OCI-LY7 (cell line): ENCODE data around the gene STK32A. TPM values are rescaled to one million over a fixed set of nuclear protein-coding genes. Genes with fewer than 3 reads are reported as not detected.

Source experiments
- BruUV-seq: library from RNA; stranded (reverse); fragments of 400-500 nt; replicated peaks from 2 replicates; lab custom pipeline; 2021; lab: Mats Ljungman, UMichigan
- CTCF ChIA-PET: fragments of 300-600 bp; sonication (Branson Sonifier 250); formaldehyde crosslinking; loops from one replicate; lab custom pipeline; 2022; ENCODE audit warnings: antibody characterized with exemption; ENCODE audit not compliant: unreplicated experiment; lab: Charles Lee
- POLR2A ChIA-PET: fragments of 300-600 bp; sonication (Branson Sonifier 250); formaldehyde crosslinking; loops from one replicate; lab custom pipeline; 2022; ENCODE audit warnings: antibody characterized with exemption; lab: Charles Lee
- DNase-seq: peaks from one replicate; pipeline ENCODE4 v3.0.0-alpha.2; 2015; ENCODE audit warnings: low spot score
- H2AFZ ChIP-seq: fragments of 200-600 bp; sonication (generic), shearing (Covaris generic); 2 replicates; pipeline ENCODE4 v1.6.1; 2014; ENCODE audit warnings: mild to moderate bottlenecking, antibody characterized with exemption, low read length, moderate library complexity
- H3K27ac ChIP-seq: fragments of 200-600 bp; sonication (generic); 2 replicates; pipeline ENCODE4 v1.5.1; 2014; ENCODE audit warnings: mixed run types, low read depth, mild to moderate bottlenecking, moderate library complexity, low read length, inconsistent platforms; ENCODE audit not compliant: poor library complexity, severe bottlenecking
- H3K36me3 ChIP-seq: fragments of 200-600 bp; sonication (generic); 2 replicates; pipeline ENCODE4 v1.6.1; 2014; ENCODE audit warnings: mild to moderate bottlenecking, antibody characterized with exemption, low read length, moderate library complexity, mixed read lengths; ENCODE audit not compliant: insufficient read depth
- H3K4me1 ChIP-seq: fragments of 200-600 bp; sonication (generic); 2 replicates; pipeline ENCODE4 v1.5.1; 2014; ENCODE audit warnings: mild to moderate bottlenecking, low read length; ENCODE audit not compliant: insufficient read depth, poor library complexity, severe bottlenecking
- H3K4me2 ChIP-seq: fragments of 200-600 bp; sonication (generic); 2 replicates; pipeline ENCODE4 v1.6.1; 2014; ENCODE audit warnings: mild to moderate bottlenecking, low read length
- H3K4me3 ChIP-seq: fragments of 200-600 bp; sonication (generic); 2 replicates; pipeline ENCODE4 v1.5.1; 2014; ENCODE audit warnings: mild to moderate bottlenecking, low read depth, low read length; ENCODE audit not compliant: poor library complexity, severe bottlenecking
- H3K79me2 ChIP-seq: fragments of 200-600 bp; sonication (generic); 2 replicates; pipeline ENCODE4 v1.6.1; 2016; ENCODE audit warnings: low read depth, mild to moderate bottlenecking, low read length, moderate library complexity, mixed read lengths; ENCODE audit not compliant: insufficient read depth
- H3K9me2 ChIP-seq: fragments of 200-600 bp; sonication (generic); 2 replicates; pipeline ENCODE4 v1.6.1; 2016; ENCODE audit warnings: mild to moderate bottlenecking, low read length, mixed read lengths; ENCODE audit not compliant: insufficient read depth
- H3K9me3 ChIP-seq: fragments of 200-600 bp; sonication (generic); 2 replicates; pipeline ENCODE4 v1.6.1; 2014; ENCODE audit warnings: mild to moderate bottlenecking, mixed run types, low read length, mixed read lengths
- H4K20me1 ChIP-seq: fragments of 200-600 bp; sonication (generic); 2 replicates; pipeline ENCODE4 v1.6.1; 2014; ENCODE audit warnings: mild to moderate bottlenecking, antibody characterized with exemption, low read length, moderate library complexity, mixed read lengths; ENCODE audit not compliant: insufficient read depth
- EZH2phosphoT487 ChIP-seq: fragments of 200-600 bp; sonication (generic); IDR thresholded peaks from 2 replicates; pipeline ENCODE4 v1.6.1; 2018; ENCODE audit warnings: low read depth, borderline replicate concordance, mild to moderate bottlenecking, mixed run types, antibody characterized with exemption, low read length, moderate library complexity, mixed read lengths
- intact Hi-C: fragments of 100-400 bp; cut with micrococcal nuclease; formaldehyde crosslinking; loops from one replicate; pipeline ENCODE4 v1.10.0; 2022; ENCODE audit not compliant: unreplicated experiment
- total RNA-seq, 2 experiments: library from RNA; depleted of rRNA in 1 of 2; stranded (reverse); fragments of >200 nt in 1 of 2; shearing (Covaris generic) in 1 of 2; gene quantifications; 2 replicates each; pipeline ENCODE4 v1.2.3, GENCODE V29; 2014 to 2022
- TF ChIP-seq, protein P1 (sequence below): fragments of 200-600 bp; sonication (generic); conservative IDR thresholded peaks from 2 replicates; pipeline ENCODE4 v1.5.1; 2014; ENCODE audit warnings: mild to moderate bottlenecking, antibody characterized with exemption, low read length, moderate library complexity, mixed read lengths

Gene STK32A
- total RNA-seq, 2 experiments from 2014 or later: not detected

- ChIA-PET CTCF (no interaction called here), POLR2A (no interaction called here)
- no peak for TF ChIP-seq EZH2phosphoT487
- TF ChIP-seq, protein P1, sequence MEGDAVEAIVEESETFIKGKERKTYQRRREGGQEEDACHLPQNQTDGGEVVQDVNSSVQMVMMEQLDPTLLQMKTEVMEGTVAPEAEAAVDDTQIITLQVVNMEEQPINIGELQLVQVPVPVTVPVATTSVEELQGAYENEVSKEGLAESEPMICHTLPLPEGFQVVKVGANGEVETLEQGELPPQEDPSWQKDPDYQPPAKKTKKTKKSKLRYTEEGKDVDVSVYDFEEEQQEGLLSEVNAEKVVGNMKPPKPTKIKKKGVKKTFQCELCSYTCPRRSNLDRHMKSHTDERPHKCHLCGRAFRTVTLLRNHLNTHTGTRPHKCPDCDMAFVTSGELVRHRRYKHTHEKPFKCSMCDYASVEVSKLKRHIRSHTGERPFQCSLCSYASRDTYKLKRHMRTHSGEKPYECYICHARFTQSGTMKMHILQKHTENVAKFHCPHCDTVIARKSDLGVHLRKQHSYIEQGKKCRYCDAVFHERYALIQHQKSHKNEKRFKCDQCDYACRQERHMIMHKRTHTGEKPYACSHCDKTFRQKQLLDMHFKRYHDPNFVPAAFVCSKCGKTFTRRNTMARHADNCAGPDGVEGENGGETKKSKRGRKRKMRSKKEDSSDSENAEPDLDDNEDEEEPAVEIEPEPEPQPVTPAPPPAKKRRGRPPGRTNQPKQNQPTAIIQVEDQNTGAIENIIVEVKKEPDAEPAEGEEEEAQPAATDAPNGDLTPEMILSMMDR: no peak
- Histone ChIP-seq H3K4me2 (no peak overlapping the region), H3K36me3 (no peaks in the 10 kb centered on the region), H2AFZ (no peak overlapping the region), H3K27ac (no peak overlapping the region), H3K9me3 (no peaks in the 10 kb centered on the region), H3K9me2 (no peaks in the 10 kb centered on the region), H3K4me1 (no peaks in the 10 kb centered on the region), H3K4me3 (no peak overlapping the region), H3K79me2 (no peaks in the 10 kb centered on the region), H4K20me1 (no peaks in the 10 kb centered on the region)
- BruUV-seq: no TSS peak
- DNase-seq: no peak
- intact Hi-C loops: no loop called here
Measured at GRCh38 chr5:147341345-147341744, 106.5 kb downstream of the STK32A start.

GRCh38 chr5:147344861-147345260, 110.0 kb downstream of the STK32A start:
- Histone ChIP-seq H3K9me3 (no peaks in the 10 kb centered on the region), H3K27ac (no peak overlapping the region), H3K36me3 (no peaks in the 10 kb centered on the region), H3K79me2 (no peaks in the 10 kb centered on the region), H3K4me3 (no peak overlapping the region), H4K20me1 (no peaks in the 10 kb centered on the region), H3K9me2 (no peaks in the 10 kb centered on the region), H3K4me2 (no peak overlapping the region), H2AFZ (no peak overlapping the region), H3K4me1 (no peaks in the 10 kb centered on the region)
- DNase-seq: no peak
- POLR2A ChIA-PET: interaction anchor here (1.0 kb wide), 1 partner anchor 10 kb away, joined by 3 read pairs; no protein-coding TSS in a partner anchor
- TF ChIP-seq EZH2phosphoT487: no peak
- TF ChIP-seq, protein P1: no peak
- intact Hi-C loops: no loop called here
- CTCF ChIA-PET: no interaction called here
- BruUV-seq: no TSS peak

DNA sequence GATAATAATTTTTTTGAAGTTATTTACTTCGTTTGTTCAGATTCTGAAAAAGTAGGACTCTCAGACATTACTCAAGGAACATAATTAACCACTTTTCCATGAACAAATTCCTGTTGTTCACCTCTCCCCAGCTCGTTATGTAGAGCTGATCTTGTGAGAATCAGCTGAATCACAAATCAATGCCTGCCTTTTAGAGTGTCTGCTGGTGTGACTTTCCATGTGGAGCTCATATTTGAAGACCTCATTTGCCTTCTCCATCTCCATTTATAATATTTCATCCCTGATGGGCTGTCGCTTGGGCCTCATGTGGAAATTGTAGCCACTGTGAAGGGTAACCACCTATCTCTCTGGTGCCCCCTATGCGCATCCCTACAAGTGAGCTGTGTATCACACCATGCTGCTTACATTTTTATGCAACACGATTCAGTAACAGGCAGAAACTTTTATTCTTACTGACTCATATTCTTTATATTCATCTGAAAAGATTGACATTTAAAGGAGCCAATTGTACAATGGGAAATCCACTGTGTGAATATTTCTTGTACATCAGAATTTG, 111.3 kb downstream of the STK32A start:
- Histone ChIP-seq H4K20me1 (no peaks in the 10 kb centered on the region), H3K9me3 (no peaks in the 10 kb centered on the region), H3K4me1 (no peaks in the 10 kb centered on the region), H2AFZ (no peak overlapping the region), H3K36me3 (no peaks in the 10 kb centered on the region), H3K9me2 (no peaks in the 10 kb centered on the region), H3K4me2 (no peak overlapping the region), H3K4me3 (no peak overlapping the region), H3K27ac (no peak overlapping the region), H3K79me2 (no peaks in the 10 kb centered on the region)
- CTCF ChIA-PET: no interaction called here
- DNase-seq: no peak
- BruUV-seq: no TSS peak
- POLR2A ChIA-PET: interaction anchor here (1.0 kb wide), 1 partner anchor 8 kb away, joined by 3 read pairs; no protein-coding TSS in a partner anchor
- intact Hi-C loops: no loop called here
- no peak for TF ChIP-seq EZH2phosphoT487
- TF ChIP-seq, protein P1: no peak
